Measurements from ENCODE around the gene HAO1. TPM values are rescaled to one million over a fixed set of nuclear protein-coding genes. Genes with fewer than 3 reads are reported as not detected.
"Not testable (repeated sequence)": the region's sequence is repeated elsewhere in the genome, so short reads cannot be mapped to it uniquely, and the experiment has no call there.

The HAO1 gene
- total RNA-seq, 3 donors from 2014 or later: not detected

DNA sequence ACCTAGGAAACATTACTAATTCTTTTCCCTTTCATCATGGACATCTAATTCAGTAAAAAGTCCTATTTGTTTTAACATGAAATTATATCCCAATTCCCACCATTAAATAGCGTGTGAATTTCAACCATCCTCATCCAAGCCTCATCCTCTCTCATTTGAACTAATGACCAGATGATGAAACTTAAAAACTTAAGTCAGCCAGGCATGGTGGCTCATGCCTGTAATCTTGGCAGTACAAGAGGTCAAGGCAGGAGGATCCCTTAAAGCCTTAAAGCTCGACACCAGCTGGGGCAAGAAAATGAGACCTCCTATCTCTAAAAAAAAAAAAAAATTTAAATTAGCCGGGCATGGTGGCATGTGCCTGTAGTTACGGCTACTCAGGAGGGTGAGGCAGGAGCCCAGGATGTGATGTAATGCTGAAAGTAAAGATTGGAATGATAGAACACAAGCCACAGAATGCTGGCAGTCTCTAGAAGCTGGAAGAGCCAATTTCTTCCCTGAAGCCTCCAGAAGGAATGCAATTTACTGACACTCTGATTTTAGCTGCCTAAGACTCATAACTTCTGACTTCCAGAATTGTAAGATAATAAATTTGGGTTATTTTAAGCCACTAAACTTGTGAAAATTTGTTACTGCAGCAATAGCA, 27.1 kb upstream of the HAO1 start:
- TF ChIP-seq, protein P1, sequence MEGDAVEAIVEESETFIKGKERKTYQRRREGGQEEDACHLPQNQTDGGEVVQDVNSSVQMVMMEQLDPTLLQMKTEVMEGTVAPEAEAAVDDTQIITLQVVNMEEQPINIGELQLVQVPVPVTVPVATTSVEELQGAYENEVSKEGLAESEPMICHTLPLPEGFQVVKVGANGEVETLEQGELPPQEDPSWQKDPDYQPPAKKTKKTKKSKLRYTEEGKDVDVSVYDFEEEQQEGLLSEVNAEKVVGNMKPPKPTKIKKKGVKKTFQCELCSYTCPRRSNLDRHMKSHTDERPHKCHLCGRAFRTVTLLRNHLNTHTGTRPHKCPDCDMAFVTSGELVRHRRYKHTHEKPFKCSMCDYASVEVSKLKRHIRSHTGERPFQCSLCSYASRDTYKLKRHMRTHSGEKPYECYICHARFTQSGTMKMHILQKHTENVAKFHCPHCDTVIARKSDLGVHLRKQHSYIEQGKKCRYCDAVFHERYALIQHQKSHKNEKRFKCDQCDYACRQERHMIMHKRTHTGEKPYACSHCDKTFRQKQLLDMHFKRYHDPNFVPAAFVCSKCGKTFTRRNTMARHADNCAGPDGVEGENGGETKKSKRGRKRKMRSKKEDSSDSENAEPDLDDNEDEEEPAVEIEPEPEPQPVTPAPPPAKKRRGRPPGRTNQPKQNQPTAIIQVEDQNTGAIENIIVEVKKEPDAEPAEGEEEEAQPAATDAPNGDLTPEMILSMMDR (IDR thresholded peaks at IDR 0.05): no peak
- ATAC-seq (no peak), DNase-seq (no peak)
- intact Hi-C loops (cut with DNase I, micrococcal nuclease): no loop called here
- no peaks in the 10 kb centered on the region for H3K9me3 ChIP-seq
- H3K4me3 ChIP-seq: no peak overlapping the region
- no peaks in the 10 kb centered on the region for H3K4me1 ChIP-seq (ENCODE audit: low read depth)
- no peaks in the 10 kb centered on the region for H3K36me3 ChIP-seq (ENCODE audit: low read depth)

DNA sequence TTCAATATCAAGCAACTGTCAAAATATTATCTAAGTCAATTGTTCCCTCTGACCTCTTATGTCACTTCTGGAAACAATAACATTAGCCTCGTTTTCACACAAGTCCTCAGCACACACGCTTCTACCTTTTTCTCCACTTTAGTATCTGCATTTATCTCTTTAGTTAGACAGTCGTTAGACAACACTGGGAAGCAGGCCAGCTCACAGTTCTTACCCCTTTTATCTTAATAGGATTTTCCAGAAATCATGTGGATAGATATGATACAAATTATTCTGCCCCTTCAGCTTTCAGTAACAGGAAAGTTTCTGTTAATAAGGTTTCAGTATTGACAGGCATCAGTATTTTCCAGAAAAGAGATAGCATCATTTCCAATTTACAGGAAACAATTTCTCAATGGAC, 25.9 kb upstream of the HAO1 start:
- Histone ChIP-seq H3K4me1 (ENCODE audit: low read depth) (no peaks in the 10 kb centered on the region), H3K9me3 (no peaks in the 10 kb centered on the region), H3K36me3 (ENCODE audit: low read depth) (no peaks in the 10 kb centered on the region), H3K4me3 (no peak overlapping the region)
- no peak for ATAC-seq
- DNase-seq: no peak
- TF ChIP-seq, protein P1 (IDR thresholded peaks at IDR 0.05): no peak
- intact Hi-C loops (cut with DNase I, micrococcal nuclease): no loop called here

DNA sequence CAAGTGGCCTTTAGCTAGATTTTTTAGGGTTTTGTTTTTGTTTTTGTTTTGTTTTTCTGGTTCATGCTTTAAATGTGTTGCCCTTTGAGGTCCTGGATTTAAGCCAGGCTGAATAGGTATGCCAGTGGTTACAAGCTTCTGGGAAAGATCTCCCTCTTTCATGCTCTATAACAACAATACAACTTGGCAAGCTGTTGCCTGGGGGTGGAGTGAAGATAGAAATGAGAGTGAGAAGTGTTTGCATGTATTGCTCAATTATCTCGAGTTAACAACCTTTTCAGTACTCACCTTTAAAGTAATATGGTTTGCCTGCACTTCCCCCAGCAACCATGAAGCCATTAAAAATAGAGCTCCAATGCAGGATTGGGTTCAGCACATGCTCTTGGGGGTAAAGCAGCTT, 19.2 kb upstream of the HAO1 start:
- H3K4me1 ChIP-seq (ENCODE audit: low read depth): no peaks in the 10 kb centered on the region
- H3K4me3 ChIP-seq: no peak overlapping the region
- no peaks in the 10 kb centered on the region for H3K36me3 ChIP-seq (ENCODE audit: low read depth)
- intact Hi-C loops (cut with DNase I, micrococcal nuclease): no loop called here
- TF ChIP-seq, protein P1 (IDR thresholded peaks at IDR 0.05): no peak
- no peak for ATAC-seq
- no peak for DNase-seq
- no peaks in the 10 kb centered on the region for H3K9me3 ChIP-seq

DNA sequence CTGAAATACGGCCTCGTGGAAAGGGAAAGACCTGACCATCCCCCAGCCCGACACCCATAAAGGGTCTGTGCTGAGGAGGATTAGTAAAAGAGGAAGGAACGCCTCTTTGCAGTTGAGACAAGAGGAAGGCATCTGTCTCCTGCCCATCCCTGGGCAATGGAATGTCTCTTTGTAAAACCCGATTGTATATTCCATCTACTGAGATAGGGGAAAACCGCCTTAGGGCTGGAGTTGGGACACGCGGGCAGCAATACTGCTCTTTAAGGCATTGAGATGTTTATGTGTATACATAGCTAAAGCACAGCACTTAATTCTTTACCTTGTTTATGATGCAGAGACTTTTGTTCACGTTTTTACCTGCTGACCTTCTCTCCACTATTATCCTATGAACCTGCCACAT, 16.3 kb upstream of the HAO1 start:
- DNase-seq; H3K36me3 ChIP-seq (ENCODE audit: low read depth); H3K9me3 ChIP-seq; H3K4me1 ChIP-seq (ENCODE audit: low read depth); ATAC-seq; H3K4me3 ChIP-seq; intact Hi-C loops (cut with DNase I, micrococcal nuclease): not testable (repeated sequence)

GRCh38 chr20:7950387-7950786, 10.1 kb upstream of the HAO1 start:
- no peak for ATAC-seq
- no peaks in the 10 kb centered on the region for H3K9me3 ChIP-seq
- intact Hi-C loops (cut with DNase I, micrococcal nuclease): no loop called here
- TF ChIP-seq, protein P1 (IDR thresholded peaks at IDR 0.05): no peak
- H3K4me3 ChIP-seq: no peak overlapping the region
- no peak for DNase-seq
- no peaks in the 10 kb centered on the region for H3K36me3 ChIP-seq (ENCODE audit: low read depth)
- H3K4me1 ChIP-seq (ENCODE audit: low read depth): no peaks in the 10 kb centered on the region

DNA sequence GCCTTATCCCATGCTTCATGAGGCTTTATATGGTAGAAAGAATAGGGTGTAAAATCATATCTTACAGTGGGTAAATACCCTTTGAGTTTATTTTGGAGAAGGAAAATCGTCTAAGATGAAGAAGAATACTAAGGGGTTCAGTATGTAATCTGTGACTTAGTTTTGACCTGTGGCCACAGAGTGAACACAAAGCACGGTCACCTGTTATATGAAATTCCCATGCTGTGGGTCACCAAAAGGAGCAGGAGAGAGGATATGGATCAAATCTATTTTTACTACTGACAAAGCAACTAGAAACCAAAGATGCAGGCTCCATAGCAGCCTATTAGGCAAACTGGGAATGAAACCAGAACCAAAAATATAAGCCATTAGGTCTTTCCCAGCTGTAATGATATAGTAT, 3.6 kb upstream of the HAO1 start:
- Histone ChIP-seq H3K4me3 (no peak overlapping the region), H3K36me3 (ENCODE audit: low read depth) (no peaks in the 10 kb centered on the region), H3K4me1 (ENCODE audit: low read depth) (no peaks in the 10 kb centered on the region), H3K9me3 (no peaks in the 10 kb centered on the region)
- TF ChIP-seq, protein P1 (IDR thresholded peaks at IDR 0.05): no peak
- no peak for ATAC-seq
- no peak for DNase-seq
- intact Hi-C loops (cut with DNase I, micrococcal nuclease): no loop called here

Data from mucosa of descending colon (tissue), 3 donors.